HAP-1 (cell line): ENCODE results near the gene PHACTR1.

Source experiments
- DNase-seq, 2 experiments: peaks; one replicate each; pipeline ENCODE4 v3.0.0-alpha.2; 2016 to 2020; ENCODE audit warnings: low spot score in 2 of 2
- H3K27me3 ChIP-seq: fragments of 250-450 bp; sonication (Bioruptor Pico); 2 replicates; pipeline ENCODE4 v1.5.1; 2020; ENCODE audit warnings: low read depth, mild to moderate bottlenecking, moderate library complexity
- H3K36me3 ChIP-seq: fragments of 250-450 bp; sonication (Bioruptor Pico); replicated peaks from 2 replicates; pipeline ENCODE4 v1.5.1; 2020; ENCODE audit warnings: mild to moderate bottlenecking
- H3K4me1 ChIP-seq: fragments of 250-450 bp; sonication (Bioruptor Pico); 2 replicates; pipeline ENCODE4 v1.5.1; 2020; ENCODE audit warnings: mild to moderate bottlenecking
- H3K4me3 ChIP-seq: fragments of 250-450 bp; sonication (Bioruptor Pico); 2 replicates; pipeline ENCODE4 v1.5.1; 2020; ENCODE audit warnings: mild to moderate bottlenecking, moderate library complexity
- H3K9me3 ChIP-seq: fragments of 250-450 bp; sonication (Bioruptor Pico); 2 replicates; pipeline ENCODE4 v1.5.1; 2020; ENCODE audit warnings: mild to moderate bottlenecking, moderate library complexity
- in situ Hi-C: fragments of 300-500 bp; cut with MboI; formaldehyde crosslinking; loops from 3 replicates; pipeline ENCODE4 v1.14.3; 2020; ENCODE audit warnings: low sequenced_read_pairs, inconsistent platforms, mixed read lengths

PHACTR1 gene

DNA sequence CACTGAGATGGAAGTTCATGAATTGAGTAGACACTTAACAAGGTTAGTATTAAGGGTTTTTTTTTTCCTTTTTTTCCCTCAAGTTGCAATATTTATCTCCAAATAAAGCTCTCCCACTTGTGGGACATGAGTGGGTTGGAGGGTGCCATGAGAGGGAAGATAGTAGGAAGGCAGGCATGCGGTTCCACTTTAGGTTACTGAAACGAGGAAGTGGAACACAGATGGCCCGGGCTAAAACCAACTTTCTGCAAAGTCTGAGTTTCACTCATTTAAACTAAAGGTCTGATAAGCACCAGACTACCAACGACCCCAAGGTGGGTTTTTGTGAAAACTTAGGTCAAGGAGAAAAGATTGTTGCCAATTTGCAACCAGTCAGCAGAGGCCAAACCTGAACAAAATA, 569.6 kb downstream of the PHACTR1 start:
- Histone ChIP-seq H3K4me1 (0 out of 2 replicates have a peak, but pooled peaks cover 2% of the 10 kb centered on the region), H3K36me3 (no peaks in the 10 kb centered on the region), H3K27me3 (no peaks in the 10 kb centered on the region), H3K9me3 (no peaks in the 10 kb centered on the region), H3K4me3 (no peak overlapping the region)
- in situ Hi-C loops = no loop called here
- no peak for DNase-seq

DNA sequence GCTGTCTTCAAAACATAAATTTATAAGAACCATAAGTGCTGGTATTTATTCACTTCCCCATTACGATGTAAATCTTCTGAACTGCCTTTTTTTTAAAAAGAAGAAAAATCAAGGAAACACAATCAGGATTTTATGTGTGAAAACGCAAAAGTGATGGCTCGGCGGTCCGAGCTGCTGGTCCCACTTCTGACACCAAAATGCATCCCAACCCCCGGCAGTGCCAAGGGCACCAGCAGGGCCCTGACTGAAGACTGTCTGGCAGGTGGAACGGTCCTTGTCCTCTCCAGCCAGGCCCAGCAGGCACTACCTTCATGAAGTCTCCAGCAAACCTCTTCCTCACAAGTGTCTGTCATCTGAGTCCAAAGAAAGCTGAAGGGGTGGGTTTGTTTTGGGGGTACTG, 570.5 kb downstream of the PHACTR1 start:
- Histone ChIP-seq H3K27me3 (no peaks in the 10 kb centered on the region), H3K4me3 (no peak overlapping the region), H3K9me3 (no peaks in the 10 kb centered on the region), H3K36me3 (no peaks in the 10 kb centered on the region), H3K4me1 (0 out of 2 replicates have a peak, but pooled peaks cover 2% of the 10 kb centered on the region)
- in situ Hi-C loops = no loop called here
- no peak for DNase-seq

DNA sequence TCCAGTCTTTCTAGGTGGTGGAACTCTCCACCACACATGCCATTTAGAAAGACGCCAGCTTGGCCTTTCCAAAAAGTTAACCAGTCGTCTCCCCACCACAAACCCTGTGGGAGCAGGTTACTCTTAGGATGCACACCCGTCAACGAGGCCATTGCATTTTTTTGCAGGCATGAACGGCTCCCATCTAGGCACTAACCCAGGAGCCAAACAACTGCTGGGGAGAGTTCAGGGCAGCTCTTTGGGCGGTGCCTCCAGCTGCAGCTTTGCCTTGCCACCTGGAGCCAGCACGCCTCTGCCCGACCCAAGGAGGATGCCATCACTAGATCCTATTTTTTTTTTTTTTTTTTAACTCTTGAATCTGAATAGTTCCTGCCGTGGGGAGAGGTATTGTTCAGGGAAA, 571.9 kb downstream of the PHACTR1 start:
- Histone ChIP-seq H3K4me3 (no peak overlapping the region), H3K4me1 (no peaks in the 10 kb centered on the region), H3K36me3 (no peaks in the 10 kb centered on the region), H3K9me3 (no peaks in the 10 kb centered on the region), H3K27me3 (no peaks in the 10 kb centered on the region)
- in situ Hi-C loops = no loop called here
- no peak for DNase-seq

DNA sequence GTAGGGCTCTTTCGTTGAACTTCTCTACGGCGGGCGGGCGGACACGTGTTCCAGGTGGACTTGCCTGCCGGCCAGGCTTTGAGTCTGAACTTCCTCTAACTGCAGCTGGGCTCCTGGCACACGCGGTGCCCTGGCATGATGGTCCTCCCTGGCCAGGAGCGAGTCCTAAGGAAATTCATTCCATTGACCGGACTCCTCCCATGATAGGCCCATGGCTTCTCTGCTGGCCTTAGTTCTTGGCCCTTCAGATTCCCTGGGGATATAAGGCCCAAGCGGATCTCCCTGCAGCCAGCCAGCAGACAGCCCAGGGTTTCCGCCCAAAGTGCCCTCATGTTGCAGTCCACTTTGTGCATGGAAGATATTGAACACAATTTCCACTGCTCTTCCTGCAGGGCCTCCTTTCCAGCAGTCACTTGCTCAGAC, 572.4 kb downstream of the PHACTR1 start:
- DNase-seq = no peak

DNA sequence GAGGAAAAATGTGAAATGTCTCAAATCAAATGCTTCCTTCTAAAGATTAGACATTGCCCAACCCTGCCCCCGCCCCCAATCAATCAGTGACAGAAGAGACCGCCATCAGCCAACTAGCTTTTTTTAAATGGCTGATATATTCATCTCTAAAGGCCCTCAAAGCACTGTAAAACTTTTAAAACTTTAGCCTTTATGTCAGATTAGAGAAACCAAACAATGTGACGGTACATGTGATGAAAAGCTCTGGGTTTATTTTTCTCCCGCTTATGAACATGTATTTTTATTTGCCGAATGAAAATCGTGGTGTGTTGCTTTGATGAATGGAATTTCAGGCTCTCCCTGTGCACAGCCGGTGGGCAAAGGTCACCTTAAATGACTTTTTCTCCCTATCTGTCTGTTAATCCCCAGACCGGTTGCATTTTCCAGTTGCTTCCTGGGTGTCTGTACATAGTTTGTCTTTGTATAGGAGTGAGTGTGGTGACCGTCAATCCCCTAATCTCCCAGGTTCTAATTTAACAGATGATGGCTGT, 573.3 kb downstream of the PHACTR1 start:
- Histone ChIP-seq H3K4me3 (no peak overlapping the region), H3K9me3 (no peaks in the 10 kb centered on the region), H3K36me3 (no peaks in the 10 kb centered on the region), H3K27me3 (no peaks in the 10 kb centered on the region), H3K4me1 (no peaks in the 10 kb centered on the region)
- in situ Hi-C loops = no loop called here
- no peak for DNase-seq

More for the DNA sequence above, 572.4 kb downstream of the PHACTR1 start:
- Histone ChIP-seq H3K36me3 (no peaks in the 10 kb centered on the region), H3K4me3 (no peak overlapping the region), H3K27me3 (no peaks in the 10 kb centered on the region), H3K9me3 (no peaks in the 10 kb centered on the region), H3K4me1 (no peaks in the 10 kb centered on the region)
- in situ Hi-C loops = no loop called here

DNA sequence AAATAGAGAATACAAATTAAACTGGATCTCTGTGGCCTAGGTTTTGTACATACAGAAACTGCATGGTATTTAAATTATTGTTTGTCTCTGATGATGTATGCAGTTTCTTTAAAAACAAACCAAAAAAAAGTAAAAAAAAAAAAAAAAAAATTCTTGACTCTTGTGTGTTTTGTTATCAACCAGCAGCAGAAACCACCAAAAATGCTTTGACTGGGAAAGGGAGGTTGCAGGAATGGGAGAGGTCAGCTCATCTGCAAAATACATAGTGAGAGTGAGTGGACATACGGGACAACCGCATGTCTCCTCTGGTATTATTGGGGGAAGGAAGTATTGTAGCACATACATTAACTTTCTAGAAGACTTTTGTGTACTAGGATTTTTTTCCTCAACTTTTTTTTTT, 573.8 kb downstream of the PHACTR1 start:
- no peaks in the 10 kb centered on the region for H3K27me3 ChIP-seq
- H3K36me3 ChIP-seq = no peaks in the 10 kb centered on the region
- no peaks in the 10 kb centered on the region for H3K4me1 ChIP-seq
- no peaks in the 10 kb centered on the region for H3K9me3 ChIP-seq
- no peak for DNase-seq
- in situ Hi-C loops = no loop called here
- no peak overlapping the region for H3K4me3 ChIP-seq

DNA sequence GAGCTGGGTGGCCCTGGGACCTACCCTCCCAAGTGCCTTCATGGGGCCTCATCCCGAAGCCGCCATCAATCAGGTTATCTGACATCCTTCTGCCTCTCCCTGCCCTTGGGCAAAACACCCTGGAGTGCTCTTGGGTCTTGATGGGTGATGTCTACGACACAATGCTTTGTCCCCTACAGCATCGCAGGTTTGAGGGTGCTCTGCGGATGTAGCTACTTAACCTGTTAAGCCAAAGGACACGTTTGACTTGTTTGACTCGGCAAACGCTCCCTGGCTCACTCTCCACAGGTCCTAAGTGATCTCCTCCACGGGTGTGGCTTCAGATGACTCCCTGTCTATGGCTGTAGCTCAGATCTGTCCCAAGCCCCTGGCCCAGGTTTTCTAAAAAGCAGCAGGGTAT, 576.2 kb downstream of the PHACTR1 start:
- peaks cover 2% of the 10 kb centered on the region; the same call in 1 of the 2 replicates for H3K36me3 ChIP-seq
- no peak overlapping the region for H3K4me3 ChIP-seq
- in situ Hi-C loops = no loop called here
- no peak for DNase-seq
- H3K9me3 ChIP-seq = no peaks in the 10 kb centered on the region
- no peaks in the 10 kb centered on the region for H3K4me1 ChIP-seq
- no peaks in the 10 kb centered on the region for H3K27me3 ChIP-seq

DNA sequence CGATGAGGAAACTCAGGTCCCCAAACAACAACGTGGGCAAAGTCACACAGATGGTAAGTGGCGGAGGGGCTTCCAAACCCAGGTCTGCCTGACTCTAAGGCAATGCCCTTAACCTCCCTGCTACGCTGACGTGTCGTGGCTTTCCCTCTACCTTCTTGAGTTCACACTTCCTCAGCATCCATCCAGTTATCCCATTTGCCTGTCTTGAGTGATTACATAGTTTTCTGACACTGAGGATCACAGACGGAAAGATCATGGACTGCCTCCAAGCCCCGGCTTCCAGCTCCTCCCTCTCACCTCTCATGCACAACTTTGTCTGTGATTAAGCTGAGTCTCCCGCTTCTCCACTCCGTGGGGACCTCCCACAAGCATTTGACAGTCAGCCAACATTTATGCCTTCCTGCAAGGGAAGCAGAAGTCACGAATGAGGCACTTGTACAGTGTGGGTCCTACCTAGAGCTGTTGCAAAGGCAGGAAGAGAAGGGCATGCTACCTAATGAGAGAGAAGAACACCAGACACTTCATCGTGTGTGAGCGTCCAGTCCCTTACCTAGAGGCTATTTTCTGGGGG, 578.0 kb downstream of the PHACTR1 start:
- Histone ChIP-seq H3K9me3 (no peaks in the 10 kb centered on the region), H3K4me1 (no peaks in the 10 kb centered on the region), H3K27me3 (no peaks in the 10 kb centered on the region), H3K36me3 (peaks cover 6% of the 10 kb centered on the region; the same call in 1 of the 2 replicates), H3K4me3 (no peak overlapping the region)
- in situ Hi-C loops = no loop called here
- no peak for DNase-seq

DNA sequence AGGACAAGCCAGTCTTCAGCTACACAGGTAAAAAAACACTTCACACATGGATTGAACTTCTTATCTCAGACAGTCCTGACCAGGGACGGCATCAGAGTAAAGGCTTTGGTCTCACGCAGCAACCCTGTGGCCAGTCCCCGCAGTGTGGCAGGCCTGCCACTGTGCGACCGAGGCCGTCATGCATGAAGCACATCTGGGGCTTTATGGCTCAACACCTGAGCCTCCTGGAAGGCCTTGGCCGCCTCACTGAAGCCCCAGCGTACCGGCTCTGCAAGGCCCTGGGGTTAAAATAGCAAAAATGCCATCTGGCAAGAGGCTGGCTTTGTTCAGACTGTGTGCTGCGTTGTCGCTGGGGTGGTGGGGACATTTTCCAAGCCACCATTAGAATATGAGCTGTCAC, 579.0 kb downstream of the PHACTR1 start:
- no peak overlapping the region for H3K4me3 ChIP-seq
- in situ Hi-C loops = no loop called here
- H3K9me3 ChIP-seq = no peaks in the 10 kb centered on the region
- DNase-seq = no peak
- no peaks in the 10 kb centered on the region for H3K27me3 ChIP-seq
- no peaks in the 10 kb centered on the region for H3K4me1 ChIP-seq
- H3K36me3 ChIP-seq = peaks cover 6% of the 10 kb centered on the region; the same call in 1 of the 2 replicates

DNA sequence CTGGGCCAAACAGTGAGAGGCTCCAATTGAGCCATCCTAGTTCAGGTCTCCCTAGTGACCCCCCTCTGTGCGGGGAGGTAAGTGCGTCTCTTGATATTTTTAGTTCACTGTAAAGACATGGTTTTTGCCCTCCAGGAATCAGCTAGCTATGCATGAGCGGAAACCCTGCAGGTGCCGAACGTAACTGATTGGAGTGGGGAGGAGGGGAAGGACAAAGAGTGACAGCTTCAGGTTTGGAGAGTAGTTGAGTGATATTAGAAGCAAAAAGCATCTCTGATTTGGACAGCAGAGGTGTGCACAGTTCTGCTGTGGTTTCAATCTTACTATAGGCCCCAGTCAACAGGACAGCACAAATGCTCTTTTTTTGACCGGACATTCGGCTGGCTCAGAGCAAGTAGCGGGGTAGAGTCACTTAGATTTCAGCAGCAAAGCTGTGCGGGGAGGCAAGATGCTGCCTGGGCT, 580.0 kb downstream of the PHACTR1 start:
- no peak overlapping the region for H3K4me3 ChIP-seq
- DNase-seq = no peak
- no peaks in the 10 kb centered on the region for H3K4me1 ChIP-seq
- no peaks in the 10 kb centered on the region for H3K9me3 ChIP-seq
- peaks cover 6% of the 10 kb centered on the region for H3K36me3 ChIP-seq
- H3K27me3 ChIP-seq = no peaks in the 10 kb centered on the region
- in situ Hi-C loops = no loop called here

DNA sequence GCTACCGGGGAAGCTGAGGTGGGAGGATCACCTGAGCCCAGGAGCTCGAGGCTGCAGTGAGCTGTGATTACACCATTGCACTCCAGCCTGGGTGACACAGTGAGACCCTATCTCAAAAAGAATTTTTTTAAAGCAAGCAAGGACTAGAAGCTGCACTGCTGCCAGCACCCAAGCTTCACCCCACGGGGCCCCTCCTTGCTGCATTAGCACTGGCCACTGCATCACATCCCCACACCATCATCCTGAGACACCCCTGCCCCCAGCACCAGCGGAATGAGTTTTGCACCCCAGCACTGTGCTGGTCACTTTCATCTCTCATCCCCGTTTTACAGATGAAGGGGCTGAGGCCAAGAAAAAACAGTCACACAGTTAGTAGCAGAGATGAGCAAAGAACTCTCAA, 580.8 kb downstream of the PHACTR1 start:
- Histone ChIP-seq H3K27me3 (no peaks in the 10 kb centered on the region), H3K4me1 (no peaks in the 10 kb centered on the region), H3K9me3 (no peaks in the 10 kb centered on the region), H3K36me3 (peaks cover 6% of the 10 kb centered on the region), H3K4me3 (no peak overlapping the region)
- DNase-seq = no peak
- in situ Hi-C loops = no loop called here

DNA sequence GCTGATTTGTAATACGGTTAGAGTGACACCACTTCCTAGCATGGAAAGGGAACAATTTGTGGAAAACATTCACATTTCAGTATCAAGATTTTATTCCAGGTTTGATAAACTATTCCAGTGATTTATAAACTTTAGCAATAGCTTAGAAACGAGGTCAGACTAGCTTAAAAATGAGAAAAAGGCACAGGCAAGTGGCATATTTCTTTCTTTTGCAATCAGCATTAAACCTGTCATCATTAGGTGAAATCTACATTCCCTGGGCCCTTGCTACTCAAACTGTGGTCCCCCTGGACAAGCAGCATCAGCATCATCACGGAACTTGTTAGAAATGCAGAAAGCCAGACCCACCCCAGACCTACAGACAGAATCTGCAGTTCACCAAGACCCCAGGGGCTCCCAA, 581.9 kb downstream of the PHACTR1 start:
- Histone ChIP-seq H3K4me3 (no peak overlapping the region), H3K36me3 (peaks cover 8% of the 10 kb centered on the region), H3K27me3 (no peaks in the 10 kb centered on the region), H3K4me1 (no peaks in the 10 kb centered on the region), H3K9me3 (no peaks in the 10 kb centered on the region)
- in situ Hi-C loops = no loop called here
- DNase-seq = no peak

DNA sequence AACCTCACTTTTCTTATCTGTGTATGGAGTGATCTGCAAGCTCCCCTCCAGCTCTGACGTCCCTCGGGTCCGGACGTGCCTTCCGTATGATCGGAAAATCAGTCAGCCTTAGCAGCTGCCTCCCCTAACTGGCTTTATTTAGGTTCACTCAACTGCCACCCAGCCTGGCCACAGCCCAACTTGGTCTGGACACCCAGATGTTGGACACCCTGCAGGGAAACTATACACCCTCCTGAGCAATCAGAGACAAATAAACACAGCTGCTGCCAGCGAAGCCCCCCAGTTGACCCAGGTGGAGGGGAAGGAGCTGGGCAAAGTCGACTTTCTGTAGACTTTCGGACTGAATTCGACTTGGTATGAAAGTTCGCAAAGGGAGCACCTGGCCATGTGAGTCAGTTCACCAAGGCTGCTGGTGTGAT, 582.8 kb downstream of the PHACTR1 start:
- no peaks in the 10 kb centered on the region for H3K27me3 ChIP-seq
- in situ Hi-C loops = no loop called here
- H3K9me3 ChIP-seq = no peaks in the 10 kb centered on the region
- H3K36me3 ChIP-seq = peaks cover 11% of the 10 kb centered on the region
- no peak overlapping the region for H3K4me3 ChIP-seq
- no peak for DNase-seq
- peaks cover 4% of the 10 kb centered on the region for H3K4me1 ChIP-seq

DNA sequence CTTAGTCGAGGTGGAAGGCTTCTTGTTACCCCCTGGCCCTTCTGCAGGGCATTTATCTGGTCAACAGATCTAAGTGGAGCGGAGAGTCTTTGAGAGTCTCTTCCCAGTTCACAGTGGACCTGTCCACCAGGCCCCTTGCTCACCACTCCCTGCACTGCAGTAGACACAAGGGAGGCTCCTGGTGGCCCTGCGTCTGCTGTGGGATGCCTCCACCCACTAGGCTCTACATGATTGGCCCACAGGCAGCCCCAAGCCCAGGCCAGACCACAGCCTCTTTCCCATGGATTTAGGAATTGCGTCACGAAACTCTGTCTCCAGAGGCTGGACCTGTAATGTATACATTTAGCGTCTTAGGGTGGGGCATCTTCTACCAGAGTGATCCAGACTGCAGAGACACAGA, 583.4 kb downstream of the PHACTR1 start:
- H3K4me1 ChIP-seq = peaks cover 9% of the 10 kb centered on the region
- H3K27me3 ChIP-seq = no peaks in the 10 kb centered on the region
- H3K9me3 ChIP-seq = no peaks in the 10 kb centered on the region
- no peak overlapping the region for H3K4me3 ChIP-seq
- in situ Hi-C loops = no loop called here
- no peak for DNase-seq
- H3K36me3 ChIP-seq = peaks cover 11% of the 10 kb centered on the region
